Stimulated activated CD8-positive, alpha-beta memory T cell treated with anti-CD3 and anti-CD28 coated beads, Interleukin-15, amount 100 ng/mL, for 48 hours (primary cell): ENCODE results near the gene HOXA4.

ENCODE experiments used
- DNase-seq, 2 donors: peaks; one replicate each; pipeline ENCODE4 v3.0.0-alpha.2; 2020; ENCODE audit warnings: low read depth in 2 of 2

HOXA4 gene

GRCh38 chr7:27169658-27170425 is 39.3 kb upstream of the HOXA4 start:
- DNase-seq = no peak

GRCh38 chr7:27168265-27168947 is 37.8 kb upstream of the HOXA4 start:
- DNase-seq = no peak

GRCh38 chr7:27167916-27168264 is 37.3 kb upstream of the HOXA4 start:
- no peak for DNase-seq

- no peak for DNase-seq
Measured at GRCh38 chr7:27166531-27167505, 36.3 kb upstream of the HOXA4 start.

- DNase-seq = no peak
Measured at GRCh38 chr7:27165996-27166530, 35.5 kb upstream of the HOXA4 start.

GRCh38 chr7:27165089-27165995 is 34.8 kb upstream of the HOXA4 start, which contains the start of gene HOXA9:
TSS of gene HOXA9 (minus strand) at chr7:27165537. CDS start at chr7:27165457, 80 bp downstream.
- DNase-seq = no peak

GRCh38 chr7:27164367-27165088 is 34.0 kb upstream of the HOXA4 start:
- DNase-seq = no peak

GRCh38 chr7:27164045-27164366 is 33.4 kb upstream of the HOXA4 start:
- DNase-seq = no peak

- DNase-seq = no peak
Measured at GRCh38 chr7:27163288-27164044, 32.9 kb upstream of the HOXA4 start.

GRCh38 chr7:27162561-27163287 is 32.2 kb upstream of the HOXA4 start:
- no peak for DNase-seq

GRCh38 chr7:27161721-27162560 is 31.4 kb upstream of the HOXA4 start:
- DNase-seq = no peak

- DNase-seq = no peak
Measured at GRCh38 chr7:27161214-27161720, 30.7 kb upstream of the HOXA4 start.

- peak; percentile 63 to 66 for DNase-seq
Measured at GRCh38 chr7:27160546-27161213, 30.1 kb upstream of the HOXA4 start.

GRCh38 chr7:27160145-27160545 is 29.6 kb upstream of the HOXA4 start:
- DNase-seq = no peak

GRCh38 chr7:27159266-27160144 is 28.9 kb upstream of the HOXA4 start:
- no peak for DNase-seq
